GM21723 (cell line): ENCODE measurements around the gene PEX13.

ENCODE experiments used
- ATAC-seq: cut with Tn5 transposase; IDR thresholded peaks from one replicate; pipeline ENCODE4 v1.9.1; 2021; ENCODE audit warnings: mild to moderate bottlenecking, moderate library complexity; ENCODE audit not compliant: unreplicated experiment

The PEX13 gene

GRCh38 chr2:61065714-61066709 is 48.5 kb downstream of the PEX13 start, which contains the start of gene SANBR:
TSS of gene SANBR (plus strand) at chr2:61065871. CDS start at chr2:61070351, 4,480 bp downstream.
- peak; percentile 96 for ATAC-seq

GRCh38 chr2:61074100-61074499 is 56.6 kb downstream of the PEX13 start:
- no peak for ATAC-seq

- no peak for ATAC-seq
Observed at GRCh38 chr2:61085883-61086282, 68.4 kb downstream of the PEX13 start.

GRCh38 chr2:61089797-61090196 is 72.3 kb downstream of the PEX13 start:
- ATAC-seq: no peak

- no peak for ATAC-seq
Observed at GRCh38 chr2:61090386-61090921, 72.9 kb downstream of the PEX13 start.

- no peak for ATAC-seq
Observed at GRCh38 chr2:61091485-61091884, 74.0 kb downstream of the PEX13 start.

GRCh38 chr2:61096438-61096837 is 78.9 kb downstream of the PEX13 start:
- ATAC-seq: no peak

GRCh38 chr2:61100801-61101200 is 83.3 kb downstream of the PEX13 start:
- ATAC-seq: no peak
